Sigmoid colon (tissue), 3 donors: ENCODE results near the gene OR10V1.

Experiments used
- CTCF ChIP-seq, 4 experiments: fragments of 450-650 bp in 3 of 4; fragments of 200-600 bp in 1 of 4; IDR thresholded peaks; one replicate each; pipeline ENCODE4 v1.5.1; 2016 to 2019; ENCODE audit warnings: antibody characterized with exemption in 4 of 4, mild to moderate bottlenecking in 3 of 4, moderate library complexity in 2 of 4
- POLR2A ChIP-seq, 2 donors: fragments of 450-650 bp; IDR thresholded peaks; one replicate each; pipeline ENCODE4 v1.6.1; 2016; ENCODE audit warnings: antibody characterized with exemption in 2 of 2, mild to moderate bottlenecking in 2 of 2, moderate library complexity in 2 of 2

GRCh38 chr11:59689015-59689414 lies 24.6 kb downstream of the OR10V1 start:
- TF ChIP-seq CTCF (IDR thresholded peaks at IDR 0.05) = no peak
- no peak for TF ChIP-seq POLR2A (IDR thresholded peaks at IDR 0.05)
